NCI-H82 (cell line): Measurements from ENCODE around the gene TCF25.

ENCODE experiments used
- DNase-seq: peaks from one replicate; lab custom pipeline; 2025; lab: John Stamatoyannopoulos, UW

TCF25 gene

GRCh38 chr16:89946515-89946914, 73.1 kb downstream of the TCF25 start:
- no peak for DNase-seq

GRCh38 chr16:89949121-89949742, 75.8 kb downstream of the TCF25 start:
- no peak for DNase-seq

- no peak for DNase-seq
These were observed 76.4 kb downstream of the TCF25 start for GRCh38 chr16:89949756-89950155.

- DNase-seq = no peak
These were observed 78.1 kb downstream of the TCF25 start for GRCh38 chr16:89951509-89951908.

- DNase-seq = no peak
These were observed 78.7 kb downstream of the TCF25 start for GRCh38 chr16:89952049-89952448.

GRCh38 chr16:89952551-89952950, 79.2 kb downstream of the TCF25 start:
- DNase-seq = no peak

GRCh38 chr16:89953671-89954406, 80.4 kb downstream of the TCF25 start:
- no peak for DNase-seq

GRCh38 chr16:89954462-89954861, 81.1 kb downstream of the TCF25 start:
- DNase-seq = no peak

GRCh38 chr16:89955001-89955685, 81.8 kb downstream of the TCF25 start:
- DNase-seq = no peak

GRCh38 chr16:89956505-89957215, 83.3 kb downstream of the TCF25 start:
- DNase-seq = no peak

GRCh38 chr16:89957216-89957785, 83.9 kb downstream of the TCF25 start:
- DNase-seq = no peak

- DNase-seq = peak; percentile 88
These were observed 84.7 kb downstream of the TCF25 start for GRCh38 chr16:89958068-89958467.

- no peak for DNase-seq
These were observed 85.2 kb downstream of the TCF25 start for GRCh38 chr16:89958596-89958995.

GRCh38 chr16:89960966-89961365, 87.6 kb downstream of the TCF25 start:
- DNase-seq = no peak
